ENCODE data around the gene WDR90.
A peak's percentile ranks its signal among the peaks of the same experiment; 100 is the strongest.
"Not testable (repeated sequence)": the region's sequence is repeated elsewhere in the genome, so short reads cannot be mapped to it uniquely, and the experiment has no call there.

The WDR90 gene

GRCh38 chr16:680625-680945 is 31.4 kb downstream of the WDR90 start:
- Mint-ChIP-seq H3K27me3 (no peaks in the 10 kb centered on the region), H3K36me3 (peaks cover 2% of the 10 kb centered on the region), H3K4me3 (peak overlapping the region; percentile 86), H3K27ac (no peak overlapping the region), H3K9me3 (ENCODE audit: low read depth) (no peaks in the 10 kb centered on the region), H3K4me1 (ENCODE audit: low read depth) (peaks cover 15% of the 10 kb centered on the region)

GRCh38 chr16:680967-681745 is 32.0 kb downstream of the WDR90 start:
- Mint-ChIP-seq H3K4me3 (peak overlapping the region; percentile 86), H3K27ac (peak overlapping the region; percentile 6), H3K36me3 (peaks cover 2% of the 10 kb centered on the region), H3K9me3 (ENCODE audit: low read depth) (no peaks in the 10 kb centered on the region), H3K27me3 (no peaks in the 10 kb centered on the region), H3K4me1 (ENCODE audit: low read depth) (peaks cover 15% of the 10 kb centered on the region)

DNA sequence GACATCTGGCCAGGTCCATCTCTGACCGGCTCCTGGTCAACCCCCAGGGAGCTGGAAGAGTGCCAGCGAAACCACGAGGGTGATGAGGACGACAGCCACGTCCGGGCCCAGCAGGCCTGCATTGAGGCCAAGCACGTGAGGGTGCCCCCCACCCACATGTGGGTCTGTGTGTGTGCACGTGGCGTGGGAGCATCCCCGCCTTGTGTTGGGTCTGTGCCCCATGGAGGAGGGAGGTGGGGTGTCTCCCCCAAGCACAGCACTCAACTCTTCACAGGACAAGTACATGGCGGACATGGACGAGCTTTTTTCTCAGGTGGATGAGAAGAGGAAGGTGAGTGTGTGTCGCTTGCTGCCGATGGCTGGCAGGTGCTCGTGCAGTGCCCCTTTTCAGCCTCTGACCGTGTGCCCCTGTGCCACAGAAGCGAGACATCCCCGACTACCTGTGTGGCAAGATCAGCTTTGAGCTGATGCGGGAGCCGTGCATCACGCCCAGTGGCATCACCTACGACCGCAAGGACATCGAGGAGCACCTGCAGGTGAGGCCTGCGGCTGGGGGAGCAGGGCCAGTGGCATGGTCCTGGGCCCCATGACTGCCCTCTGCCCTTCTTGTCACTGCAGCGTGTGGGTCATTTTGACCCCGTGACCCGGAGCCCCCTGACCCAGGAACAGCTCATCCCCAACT is 32.7 kb downstream of the WDR90 start:
- peaks cover 15% of the 10 kb centered on the region for H3K4me1 Mint-ChIP-seq (ENCODE audit: low read depth)
- no peaks in the 10 kb centered on the region for H3K9me3 Mint-ChIP-seq (ENCODE audit: low read depth)
- H3K27ac Mint-ChIP-seq = peak overlapping the region; percentile 72
- no peaks in the 10 kb centered on the region for H3K27me3 Mint-ChIP-seq
- peak overlapping the region; percentile 86 for H3K4me3 Mint-ChIP-seq
- H3K36me3 Mint-ChIP-seq = peaks cover 2% of the 10 kb centered on the region

DNA sequence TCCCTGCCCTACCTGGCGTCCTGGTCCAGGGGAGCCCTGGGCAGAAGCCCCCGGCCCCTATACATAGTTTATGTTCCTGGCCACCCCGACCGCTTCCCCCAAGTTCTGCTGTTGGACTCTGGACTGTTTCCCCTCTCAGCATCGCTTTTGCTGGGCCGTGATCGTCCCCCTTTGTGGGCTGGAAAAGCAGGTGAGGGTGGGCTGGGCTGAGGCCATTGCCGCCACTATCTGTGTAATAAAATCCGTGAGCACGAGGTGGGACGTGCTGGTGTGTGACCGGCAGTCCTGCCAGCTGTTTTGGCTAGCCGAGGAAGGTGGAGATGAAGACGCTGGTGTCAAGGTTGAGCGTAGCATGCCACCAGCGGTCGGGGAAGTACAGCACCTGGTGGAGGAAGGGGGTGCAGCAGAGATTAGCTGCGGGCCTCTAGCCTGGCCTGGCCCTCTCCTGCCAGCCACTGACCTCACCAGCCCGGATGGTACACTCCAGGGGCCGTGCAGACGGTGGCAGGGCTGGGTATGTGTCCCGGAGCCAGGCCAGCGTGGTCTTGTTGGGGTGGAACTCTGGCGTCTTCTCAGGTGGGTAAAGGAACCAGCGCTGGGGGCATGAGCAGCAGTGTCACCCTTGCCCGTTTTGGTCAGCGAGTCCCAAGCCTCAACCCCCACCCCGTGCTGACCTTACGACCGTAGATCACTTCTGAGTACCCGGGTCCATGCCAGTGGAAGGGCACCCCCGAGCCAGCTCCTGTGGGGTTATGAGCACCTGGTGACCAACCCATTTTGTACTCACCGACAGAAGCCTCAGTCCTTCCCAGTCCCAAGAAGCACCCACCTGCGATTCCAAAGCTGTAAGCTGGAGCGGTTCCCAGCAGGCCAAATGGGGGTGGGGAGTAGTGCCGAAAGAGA is 33.6 kb downstream of the WDR90 start:
- Mint-ChIP-seq H3K36me3 (peaks cover 2% of the 10 kb centered on the region), H3K9me3 (ENCODE audit: low read depth) (no peaks in the 10 kb centered on the region), H3K27ac (peak overlapping the region; percentile 72), H3K4me1 (ENCODE audit: low read depth) (peaks cover 18% of the 10 kb centered on the region), H3K4me3 (peak overlapping the region; percentile 86), H3K27me3 (no peaks in the 10 kb centered on the region)

GRCh38 chr16:683396-684070 is 34.4 kb downstream of the WDR90 start:
- Mint-ChIP-seq H3K36me3 (peaks cover 2% of the 10 kb centered on the region), H3K4me3 (peak overlapping the region; percentile 86), H3K27ac (no peak overlapping the region), H3K4me1 (ENCODE audit: low read depth) (peaks cover 18% of the 10 kb centered on the region), H3K27me3 (no peaks in the 10 kb centered on the region), H3K9me3 (ENCODE audit: low read depth) (no peaks in the 10 kb centered on the region)

- Mint-ChIP-seq H3K4me3 (peak within 1 kb of the TSS; percentile 86), H3K36me3 (peaks cover 2% of the 10 kb centered on the region), H3K9me3 (ENCODE audit: low read depth) (no peaks in the 10 kb centered on the region), H3K27ac (peak within 1 kb of the TSS; percentile 22), H3K4me1 (ENCODE audit: low read depth) (peaks cover 19% of the 10 kb centered on the region), H3K27me3 (no peaks in the 10 kb centered on the region)
Observed at GRCh38 chr16:684071-684794, 35.1 kb downstream of the WDR90 start, which contains the start of gene JMJD8. Gene JMJD8 (minus strand): TSS chr16:684334. CDS start chr16:684319, 15 bp downstream.

DNA sequence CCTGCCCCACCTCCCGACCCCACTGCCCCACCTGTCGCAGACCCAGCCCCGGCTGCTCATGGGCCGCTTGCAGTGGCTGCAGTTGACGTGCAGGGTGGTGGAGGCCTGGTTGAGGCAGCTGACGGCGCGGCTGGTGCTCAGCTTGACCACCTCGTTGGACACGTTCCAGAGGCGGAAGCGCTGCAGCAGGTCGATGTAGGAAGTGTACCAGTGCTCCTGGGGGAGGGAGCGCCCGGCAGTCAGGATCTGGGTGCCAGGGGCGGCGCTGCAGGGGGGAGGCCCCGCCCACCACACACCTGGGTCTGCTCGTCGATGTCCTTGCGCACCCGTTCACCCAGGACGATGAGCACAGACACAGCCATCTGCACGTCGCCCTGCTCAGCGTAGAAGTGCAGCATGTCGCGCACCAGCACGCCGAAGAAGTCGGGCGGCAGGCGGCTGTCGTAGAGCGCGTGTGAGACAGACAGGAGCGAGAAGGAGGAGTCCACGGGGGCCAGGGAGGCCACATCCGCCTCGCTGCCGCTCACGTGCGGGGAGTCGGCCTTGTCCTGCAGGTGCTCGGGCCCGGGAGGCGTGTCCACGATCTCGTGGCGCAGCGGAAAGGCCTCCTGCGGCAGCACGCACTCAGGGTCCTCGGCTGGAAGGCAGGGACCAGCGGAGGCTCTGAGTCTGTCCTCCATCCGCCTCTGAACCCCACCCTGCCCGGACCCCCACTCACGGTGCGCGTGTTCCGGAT is 36.0 kb downstream of the WDR90 start:
- H3K27me3 Mint-ChIP-seq = no peaks in the 10 kb centered on the region
- H3K4me1 Mint-ChIP-seq (ENCODE audit: low read depth) = peaks cover 23% of the 10 kb centered on the region
- no peaks in the 10 kb centered on the region for H3K9me3 Mint-ChIP-seq (ENCODE audit: low read depth)
- peak overlapping the region; percentile 35 for H3K4me3 Mint-ChIP-seq
- H3K27ac Mint-ChIP-seq = no peak overlapping the region
- H3K36me3 Mint-ChIP-seq = peaks cover 2% of the 10 kb centered on the region

DNA sequence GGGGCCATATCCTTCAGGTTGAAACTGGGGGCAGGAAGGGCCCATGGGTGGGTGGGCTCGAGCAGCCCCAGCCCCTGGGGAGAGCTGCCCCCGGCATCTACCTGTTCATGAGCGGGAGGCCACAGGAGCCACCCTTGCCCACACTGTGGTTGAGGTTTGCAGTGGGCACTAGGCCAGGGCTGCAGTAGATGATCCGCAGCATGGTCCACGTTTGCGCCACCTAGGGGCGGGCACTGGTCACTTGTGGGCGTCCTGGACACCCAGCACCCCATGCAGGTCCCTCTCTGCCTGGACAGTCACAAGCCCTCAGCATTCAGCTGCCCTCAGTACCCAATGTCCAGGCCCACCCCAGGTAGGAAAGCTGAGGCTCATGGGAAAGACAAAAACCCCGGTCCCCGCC is 36.8 kb downstream of the WDR90 start:
- Mint-ChIP-seq H3K9me3 (ENCODE audit: low read depth) (no peaks in the 10 kb centered on the region), H3K4me1 (ENCODE audit: low read depth) (peaks cover 21% of the 10 kb centered on the region), H3K36me3 (peaks cover 2% of the 10 kb centered on the region), H3K4me3 (peak overlapping the region; percentile 56), H3K27me3 (no peaks in the 10 kb centered on the region), H3K27ac (no peak overlapping the region)

- Mint-ChIP-seq H3K4me1 (ENCODE audit: low read depth) (peaks cover 17% of the 10 kb centered on the region), H3K9me3 (ENCODE audit: low read depth) (no peaks in the 10 kb centered on the region), H3K27me3 (no peaks in the 10 kb centered on the region), H3K36me3 (peaks cover 2% of the 10 kb centered on the region), H3K27ac (no peak overlapping the region), H3K4me3 (no peak overlapping the region)
Observed at GRCh38 chr16:686459-687260, 37.5 kb downstream of the WDR90 start.

GRCh38 chr16:687499-687898 is 38.3 kb downstream of the WDR90 start:
- Mint-ChIP-seq H3K27me3 (no peaks in the 10 kb centered on the region), H3K27ac (no peak overlapping the region), H3K4me1 (ENCODE audit: low read depth) (peaks cover 14% of the 10 kb centered on the region), H3K36me3 (peaks cover 1% of the 10 kb centered on the region), H3K4me3 (peak overlapping the region; percentile 32), H3K9me3 (ENCODE audit: low read depth) (no peaks in the 10 kb centered on the region)

GRCh38 chr16:689175-689897 is 40.2 kb downstream of the WDR90 start:
- H3K4me1 Mint-ChIP-seq (ENCODE audit: low read depth) = peaks cover 13% of the 10 kb centered on the region
- H3K27me3 Mint-ChIP-seq = no peaks in the 10 kb centered on the region
- peak overlapping the region; percentile 90 for H3K4me3 Mint-ChIP-seq
- peak overlapping the region; percentile 86 for H3K27ac Mint-ChIP-seq
- H3K9me3 Mint-ChIP-seq (ENCODE audit: low read depth) = no peaks in the 10 kb centered on the region
- no peaks in the 10 kb centered on the region for H3K36me3 Mint-ChIP-seq

GRCh38 chr16:691242-691641 is 42.1 kb downstream of the WDR90 start:
- Mint-ChIP-seq H3K4me3 (peak overlapping the region; percentile 90), H3K27ac (peak overlapping the region; percentile 46), H3K4me1 (ENCODE audit: low read depth) (peaks cover 21% of the 10 kb centered on the region)
- H3K36me3 Mint-ChIP-seq; H3K9me3 Mint-ChIP-seq (ENCODE audit: low read depth); H3K27me3 Mint-ChIP-seq: not testable (repeated sequence)

Data from activated naive CD8-positive, alpha-beta T cell (primary cell).